Transverse colon (tissue), 4 donors: ENCODE data around the gene TLK1. TPM values are rescaled to one million over a fixed set of nuclear protein-coding genes. Genes with fewer than 3 reads are reported as not detected.
"Not testable (repeated sequence)": the region's sequence is repeated elsewhere in the genome, so short reads cannot be mapped to it uniquely, and the experiment has no call there.

Experiments used
- DNase-seq: peaks from one replicate; pipeline ENCODE4 v3.0.0-alpha.2; 2019
- H3K27ac ChIP-seq, 4 donors: fragments of 200-600 bp; sonication (generic); 2 replicates each; pipeline ENCODE4 v1.5.1; 2016 to 2018; ENCODE audit warnings: inconsistent platforms in 4 of 4
- H3K27me3 ChIP-seq: fragments of 200-600 bp; sonication (generic); 2 replicates; pipeline ENCODE4 v1.5.1; 2017; ENCODE audit warnings: inconsistent platforms
- H3K36me3 ChIP-seq, 4 donors: fragments of 200-600 bp; sonication (generic); 2 replicates each; pipeline ENCODE4 v1.5.1; 2017 to 2019; ENCODE audit warnings: inconsistent platforms in 4 of 4
- H3K4me1 ChIP-seq, 4 donors: fragments of 200-600 bp; sonication (generic); 2 replicates each; pipeline ENCODE4 v1.5.1; 2017 to 2020; ENCODE audit warnings: inconsistent platforms in 4 of 4
- H3K4me3 ChIP-seq, 4 donors: fragments of 200-600 bp; sonication (generic); 1 replicate in 1 of 4; 2 replicates in 3 of 4; pipeline versions ENCODE4 v1.5.1 to v1.6.1; 2017 to 2019; ENCODE audit warnings: inconsistent platforms in 4 of 4
- H3K9me3 ChIP-seq, 2 donors: fragments of 200-600 bp; sonication (generic); 2 replicates each; pipeline ENCODE4 v1.5.1; 2017 to 2019; ENCODE audit warnings: inconsistent platforms in 2 of 2
- EP300 ChIP-seq: sonication (generic); formaldehyde crosslinking; IDR thresholded peaks from one replicate; pipeline ENCODE4 v1.6.1; 2017; ENCODE audit warnings: antibody characterized with exemption, low read depth
- POLR2A ChIP-seq: fragments of 450-650 bp; IDR thresholded peaks from one replicate; pipeline ENCODE4 v1.6.1; 2016; ENCODE audit warnings: antibody characterized with exemption, mild to moderate bottlenecking, moderate library complexity
- POLR2AphosphoS5 ChIP-seq, 3 donors: sonication (generic); formaldehyde crosslinking; IDR thresholded peaks; one replicate each; pipeline ENCODE4 v1.6.1; 2016; ENCODE audit warnings: antibody characterized with exemption in 3 of 3
- WGBS, 2 donors: methylation state at CpG; one replicate each; pipeline ENCODE4 v1.1.5; 2018; ENCODE audit warnings: low coverage in 1 of 2; 5-methylcytosine and 5-hydroxymethylcytosine counted together
- in situ Hi-C, 4 donors: fragments of 200-750 bp; cut with MboI; loops; one replicate each; pipeline versions ENCODE4 v1.15.0 to v1.15.1; 2017; ENCODE audit warnings: low sequenced_read_pairs in 3 of 4, low pct_ligation_motif_present in 1 of 4, low pct_unique_long_range_greater_than_20kb in 1 of 4
- intact Hi-C: fragments of 100-400 bp; cut with DNase I; formaldehyde crosslinking; loops from one replicate; pipeline ENCODE4 v1.15.1; 2023; ENCODE audit warnings: low total_unique reads
- total RNA-seq, 4 donors: library from RNA; depleted of rRNA; stranded (reverse); fragments of >200 nt; gene quantifications; one replicate each; pipeline ENCODE4 v1.1.0, GENCODE V29; 2016
- TF ChIP-seq, protein P1 (sequence below), 5 experiments: fragments of 200-600 bp in 3 of 5; fragments of 450-650 bp in 2 of 5; sonication (generic) in 3 of 5; IDR thresholded peaks; 1 replicate in 2 of 5; 2 replicates in 3 of 5; pipeline ENCODE4 v1.5.1; 2016 to 2017; ENCODE audit warnings: antibody characterized with exemption in 5 of 5, inconsistent platforms in 3 of 5, mild to moderate bottlenecking in 2 of 5, moderate library complexity in 1 of 5

The TLK1 gene
- total RNA-seq, 4 donors from 2014 or later, result 39.6 to 76.3 (median 53.2) TPM

- Histone ChIP-seq H3K4me1 (peaks cover 0 to 2% (median 0%) of the 10 kb centered on the region in 4 donors), H3K36me3 (peaks cover 0 to 16% (median 0%) of the 10 kb centered on the region in 4 donors), H3K9me3 (peaks cover 9 to 14% of the 10 kb centered on the region in 2 donors), H3K4me3 (no peak overlapping the region), H3K27me3 (no peaks in the 10 kb centered on the region), H3K27ac (no peak overlapping the region)
- in situ Hi-C loops, result no loop called here
- TF ChIP-seq POLR2AphosphoS5 (IDR thresholded peaks at IDR 0.05), result no peak
- TF ChIP-seq POLR2A, result no peak
- TF ChIP-seq, protein P1, sequence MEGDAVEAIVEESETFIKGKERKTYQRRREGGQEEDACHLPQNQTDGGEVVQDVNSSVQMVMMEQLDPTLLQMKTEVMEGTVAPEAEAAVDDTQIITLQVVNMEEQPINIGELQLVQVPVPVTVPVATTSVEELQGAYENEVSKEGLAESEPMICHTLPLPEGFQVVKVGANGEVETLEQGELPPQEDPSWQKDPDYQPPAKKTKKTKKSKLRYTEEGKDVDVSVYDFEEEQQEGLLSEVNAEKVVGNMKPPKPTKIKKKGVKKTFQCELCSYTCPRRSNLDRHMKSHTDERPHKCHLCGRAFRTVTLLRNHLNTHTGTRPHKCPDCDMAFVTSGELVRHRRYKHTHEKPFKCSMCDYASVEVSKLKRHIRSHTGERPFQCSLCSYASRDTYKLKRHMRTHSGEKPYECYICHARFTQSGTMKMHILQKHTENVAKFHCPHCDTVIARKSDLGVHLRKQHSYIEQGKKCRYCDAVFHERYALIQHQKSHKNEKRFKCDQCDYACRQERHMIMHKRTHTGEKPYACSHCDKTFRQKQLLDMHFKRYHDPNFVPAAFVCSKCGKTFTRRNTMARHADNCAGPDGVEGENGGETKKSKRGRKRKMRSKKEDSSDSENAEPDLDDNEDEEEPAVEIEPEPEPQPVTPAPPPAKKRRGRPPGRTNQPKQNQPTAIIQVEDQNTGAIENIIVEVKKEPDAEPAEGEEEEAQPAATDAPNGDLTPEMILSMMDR (IDR thresholded peaks at IDR 0.05), result no peak
- TF ChIP-seq EP300, result no peak
- 69 to 76% methylated on average over 2 of the region's 2 CpGs for WGBS, 2 donors
- DNase-seq, result no peak
- intact Hi-C loops, result no loop called here
These were observed 65.6 kb downstream of the TLK1 start for GRCh38 chr2:171095014-171095582.

DNA sequence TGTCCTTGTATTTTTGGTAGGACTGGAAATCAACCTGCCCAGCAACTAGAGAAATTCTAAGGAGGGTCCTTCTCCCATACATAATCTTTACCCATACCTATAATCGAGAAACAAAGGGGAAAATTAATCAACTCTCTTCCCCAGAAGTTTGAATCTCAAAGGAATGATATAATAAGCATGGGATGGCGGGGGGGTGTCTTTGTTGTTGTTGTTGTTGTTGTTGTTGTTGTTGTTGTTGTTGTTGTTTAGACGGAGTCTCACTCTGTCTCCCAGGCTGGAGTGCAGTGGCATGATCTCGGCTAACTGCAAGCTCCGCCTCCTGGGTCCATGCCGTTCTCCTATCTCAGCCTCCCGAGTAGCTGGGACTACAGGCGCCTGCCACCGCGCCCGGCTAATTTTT, 69.2 kb downstream of the TLK1 start:
- H3K36me3 ChIP-seq, DNase-seq, H3K9me3 ChIP-seq, intact Hi-C loops, H3K27me3 ChIP-seq, H3K27ac ChIP-seq, in situ Hi-C loops, H3K4me3 ChIP-seq: not testable (repeated sequence)
- WGBS, 2 donors, result 92 to 98% methylated on average over 4 to 11 of the region's 11 CpGs
- peaks cover 0 to 13% (median 5%) of the 10 kb centered on the region in 4 donors for H3K4me1 ChIP-seq

DNA sequence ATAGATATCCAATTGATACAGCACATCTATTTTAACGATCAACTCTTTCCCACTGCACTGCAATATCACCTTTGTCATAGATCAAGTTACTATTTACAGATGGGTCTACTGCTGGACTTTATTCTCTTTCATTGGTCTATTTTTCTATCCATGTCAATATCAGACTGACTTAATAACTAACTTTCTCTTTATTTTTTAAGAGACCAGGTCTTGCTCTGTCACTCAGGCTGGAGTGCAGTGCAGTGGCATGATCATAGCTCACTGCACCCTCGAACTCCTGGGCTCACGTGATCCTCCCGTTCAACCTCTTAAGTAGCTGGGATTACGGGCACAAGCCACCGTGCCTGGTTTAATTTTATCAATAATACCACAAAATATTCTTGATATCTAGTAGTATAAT, 71.2 kb downstream of the TLK1 start:
- Histone ChIP-seq H3K27me3 (no peaks in the 10 kb centered on the region), H3K36me3 (no peaks in the 10 kb centered on the region), H3K4me1 (peaks cover 2 to 31% (median 13%) of the 10 kb centered on the region in 4 donors), H3K27ac (no peak overlapping the region), H3K4me3 (no peak overlapping the region), H3K9me3 (no peaks in the 10 kb centered on the region)
- 96 to 100% methylated on average over 1 to 6 of the region's 6 CpGs for WGBS, 2 donors
- DNase-seq, result no peak
- no peak for TF ChIP-seq POLR2AphosphoS5 (IDR thresholded peaks at IDR 0.05)
- TF ChIP-seq EP300, result no peak
- TF ChIP-seq, protein P1 (IDR thresholded peaks at IDR 0.05), result no peak
- no peak for TF ChIP-seq POLR2A
- intact Hi-C loops, result no loop called here
- in situ Hi-C loops, result no loop called here

- no peaks in the 10 kb centered on the region for H3K27me3 ChIP-seq
- H3K4me3 ChIP-seq, result no peak overlapping the region
- no peaks in the 10 kb centered on the region for H3K9me3 ChIP-seq
- 93 to 96% methylated on average over 3 to 5 of the region's 5 CpGs for WGBS, 2 donors
- in situ Hi-C loops, result no loop called here
- H3K36me3 ChIP-seq, result no peaks in the 10 kb centered on the region
- H3K27ac ChIP-seq, result no peak overlapping the region
- intact Hi-C loops, result no loop called here
- no peak for DNase-seq
- TF ChIP-seq EP300 (no peak), POLR2AphosphoS5 (IDR thresholded peaks at IDR 0.05) (no peak), POLR2A (no peak)
- TF ChIP-seq, protein P1 (IDR thresholded peaks at IDR 0.05), result no peak
- peaks cover 2 to 38% (median 15%) of the 10 kb centered on the region in 4 donors for H3K4me1 ChIP-seq
These were observed 72.4 kb downstream of the TLK1 start for GRCh38 chr2:171088057-171088834.
